ENCODE measurements around the gene MRPS14. TPM values are rescaled to one million over a fixed set of nuclear protein-coding genes. Genes with fewer than 3 reads are reported as not detected.

MRPS14 gene
- total RNA-seq, 1 donor from 2014 or later: 29.5 TPM

GRCh38 chr1:174964261-174964971 is 58.8 kb downstream of the MRPS14 start:
- no peak for DNase-seq
- ATAC-seq: peak; percentile 64
- intact Hi-C loops (cut with micrococcal nuclease): no loop called here

- ATAC-seq (no peak), DNase-seq (no peak)
- intact Hi-C loops (cut with micrococcal nuclease): no loop called here
These were observed 59.6 kb downstream of the MRPS14 start for GRCh38 chr1:174963529-174964125.

Other genes starting within 250 kb of the MRPS14 start
- 92.5 TPM for gene CACYBP, start 23.5 kb downstream of the MRPS14 start, total RNA-seq
- gene TNN, start 44.4 kb upstream of the MRPS14 start, total RNA-seq: 0.07 TPM
- gene KIAA0040, start 169.4 kb upstream of the MRPS14 start, total RNA-seq: 16.9 TPM